Esophagus (tissue), 2 donors: ENCODE measurements around the gene RNF225. TPM values are rescaled to one million over a fixed set of nuclear protein-coding genes. Genes with fewer than 3 reads are reported as not detected.
A peak's percentile ranks its signal among the peaks of the same experiment; 100 is the strongest.
"Not testable (repeated sequence)": the region's sequence is repeated elsewhere in the genome, so short reads cannot be mapped to it uniquely, and the experiment has no call there.

Source experiments
- H3K27ac ChIP-seq, 2 donors: one replicate each; pipeline ENCODE4 v1.5.1; 2013; ENCODE audit warnings: low read depth in 2 of 2, mild to moderate bottlenecking in 2 of 2, inconsistent platforms in 1 of 2, low read length in 1 of 2, moderate library complexity in 1 of 2
- H3K27me3 ChIP-seq, 2 donors: one replicate each; pipeline ENCODE4 v1.6.1; 2013; ENCODE audit warnings: low read length in 2 of 2, control low read depth in 1 of 2, mild to moderate bottlenecking in 1 of 2; ENCODE audit not compliant: insufficient read depth in 2 of 2, control insufficient read depth in 1 of 2
- H3K36me3 ChIP-seq, 2 donors: one replicate each; pipeline ENCODE4 v1.6.1; 2013; ENCODE audit warnings: low read length in 1 of 2; ENCODE audit not compliant: control insufficient read depth in 2 of 2, insufficient read depth in 2 of 2
- H3K4me1 ChIP-seq, 2 donors: one replicate each; pipeline ENCODE4 v1.6.1; 2013; ENCODE audit warnings: low read length in 1 of 2; ENCODE audit not compliant: control insufficient read depth in 2 of 2, insufficient read depth in 2 of 2
- H3K4me3 ChIP-seq, 2 donors: one replicate each; pipeline ENCODE4 v1.5.1; 2013; ENCODE audit warnings: low read length in 2 of 2, mild to moderate bottlenecking in 2 of 2, low read depth in 1 of 2, moderate library complexity in 1 of 2
- H3K9me3 ChIP-seq, 2 donors: one replicate each; pipeline ENCODE4 v1.6.1; 2013; ENCODE audit warnings: mild to moderate bottlenecking in 2 of 2, low read depth in 1 of 2, low read length in 1 of 2, moderate library complexity in 1 of 2; ENCODE audit not compliant: control insufficient read depth in 2 of 2, insufficient read depth in 1 of 2
- WGBS, 2 donors: extraction: QIAGEN DNeasy Blood & Tissue Kit; methylation state at CpG; one replicate each; pipeline ENCODE4 v1.1.7; 2013; 5-methylcytosine and 5-hydroxymethylcytosine counted together
- polyA plus RNA-seq, 2 donors: library from polyadenylated mRNA; stranded (reverse); fragments of 200-250 nt; gene quantifications; one replicate each; pipeline ENCODE4 v1.2.3, GENCODE V29; 2013
- donor health status: healthy with polysubstance abuse.
- donor health status: Bipolar disorder and iron deficiency.

The RNF225 gene
- polyA plus RNA-seq, 2 donors = 1.6 to 4.6 TPM

- WGBS, 2 donors = 0% methylated on average over 62 to 74 of the region's 74 CpGs
- no peaks in the 10 kb centered on the region for H3K27me3 ChIP-seq
- no peaks in the 10 kb centered on the region for H3K9me3 ChIP-seq
- peak within 1 kb of the TSS; percentile 88 to 94 for H3K27ac ChIP-seq
- peaks cover 0 to 6% of the 10 kb centered on the region in 2 donors for H3K4me1 ChIP-seq
- H3K36me3 ChIP-seq = peaks cover 0 to 3% of the 10 kb centered on the region in 2 donors
- H3K4me3 ChIP-seq = peak within 1 kb of the TSS; percentile 58 to 65
These were observed 33.0 kb upstream of the RNF225 start, which contains the start of gene ZNF497 for GRCh38 chr19:58362272-58362994. Gene ZNF497, minus strand, starts transcription at chr19:58362751. Its CDS starts 5,116 bp downstream, at chr19:58357635.

DNA sequence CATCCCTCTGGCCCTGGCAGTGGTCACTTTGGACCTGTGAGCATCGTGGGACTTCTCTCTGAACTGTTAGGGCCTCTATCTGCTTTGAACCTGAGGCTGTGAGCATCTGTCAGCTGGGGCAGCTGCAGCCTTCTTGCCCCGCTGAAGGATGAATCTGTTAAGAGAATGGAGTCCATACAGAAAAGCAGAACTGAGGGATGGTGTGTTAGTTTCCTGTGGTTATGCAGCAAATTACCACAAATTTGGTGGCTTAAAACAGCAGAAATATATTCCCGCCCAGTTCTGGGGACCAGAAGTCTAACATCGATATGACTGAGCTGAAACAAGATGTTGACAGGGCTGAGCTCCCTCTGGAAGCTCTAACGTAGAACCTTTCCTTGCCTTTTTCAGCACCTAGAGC, 31.3 kb upstream of the RNF225 start:
- Histone ChIP-seq H3K27ac (no peak overlapping the region), H3K27me3 (no peaks in the 10 kb centered on the region), H3K4me3 (no peak overlapping the region), H3K36me3 (peaks cover 0 to 3% of the 10 kb centered on the region in 2 donors), H3K9me3 (no peaks in the 10 kb centered on the region), H3K4me1 (peaks cover 0 to 3% of the 10 kb centered on the region in 2 donors)
- WGBS, 2 donors = 81 to 85% methylated on average over 5 of the region's 5 CpGs

DNA sequence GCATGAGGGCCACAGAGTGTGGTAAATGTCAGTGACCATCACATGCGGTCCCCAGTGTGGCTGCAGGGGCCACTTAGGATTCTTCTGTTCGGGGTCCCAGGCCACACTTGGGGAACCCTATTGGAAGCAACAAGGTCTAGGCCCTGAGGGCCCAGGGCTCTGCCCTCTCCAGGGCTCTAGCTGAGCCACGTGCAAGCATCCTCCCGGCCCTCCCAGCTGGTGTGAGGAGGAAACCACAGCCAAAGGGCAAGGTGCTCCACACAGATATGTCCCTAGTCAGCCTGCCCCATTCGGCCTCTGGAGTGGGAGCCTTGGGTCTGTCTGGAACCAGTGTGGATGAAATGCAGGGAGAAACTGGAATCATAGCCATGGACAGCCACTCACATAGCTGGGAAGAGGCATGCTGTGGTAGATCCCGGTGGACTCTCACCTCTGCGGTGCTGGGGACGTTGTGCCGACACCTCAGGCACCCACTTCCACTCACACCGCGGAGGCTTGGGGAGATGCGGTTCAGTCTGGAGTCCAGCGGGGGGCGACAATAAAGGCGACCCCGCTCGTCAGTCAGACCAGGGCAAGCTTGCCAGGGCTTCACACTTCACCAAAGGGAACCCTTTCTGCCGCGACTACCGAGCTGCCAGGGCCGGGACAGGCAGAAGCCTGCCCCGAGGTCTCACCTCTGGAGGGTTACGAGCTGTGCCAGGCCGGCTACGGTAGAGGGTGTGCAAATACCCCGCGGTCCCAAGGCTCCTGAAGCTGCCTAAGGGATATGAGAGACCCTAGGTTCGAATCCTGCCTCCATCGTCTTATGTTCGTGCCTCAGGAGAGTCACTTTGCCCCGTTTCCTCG, 28.6 kb upstream of the RNF225 start:
- Histone ChIP-seq H3K4me1 (peaks cover 0 to 1% of the 10 kb centered on the region in 2 donors), H3K27me3 (no peaks in the 10 kb centered on the region), H3K27ac (no peak overlapping the region), H3K4me3 (no peak overlapping the region), H3K9me3 (no peaks in the 10 kb centered on the region), H3K36me3 (peaks cover 0 to 3% of the 10 kb centered on the region in 2 donors)
- 88 to 92% methylated on average over 32 of the region's 32 CpGs for WGBS, 2 donors

DNA sequence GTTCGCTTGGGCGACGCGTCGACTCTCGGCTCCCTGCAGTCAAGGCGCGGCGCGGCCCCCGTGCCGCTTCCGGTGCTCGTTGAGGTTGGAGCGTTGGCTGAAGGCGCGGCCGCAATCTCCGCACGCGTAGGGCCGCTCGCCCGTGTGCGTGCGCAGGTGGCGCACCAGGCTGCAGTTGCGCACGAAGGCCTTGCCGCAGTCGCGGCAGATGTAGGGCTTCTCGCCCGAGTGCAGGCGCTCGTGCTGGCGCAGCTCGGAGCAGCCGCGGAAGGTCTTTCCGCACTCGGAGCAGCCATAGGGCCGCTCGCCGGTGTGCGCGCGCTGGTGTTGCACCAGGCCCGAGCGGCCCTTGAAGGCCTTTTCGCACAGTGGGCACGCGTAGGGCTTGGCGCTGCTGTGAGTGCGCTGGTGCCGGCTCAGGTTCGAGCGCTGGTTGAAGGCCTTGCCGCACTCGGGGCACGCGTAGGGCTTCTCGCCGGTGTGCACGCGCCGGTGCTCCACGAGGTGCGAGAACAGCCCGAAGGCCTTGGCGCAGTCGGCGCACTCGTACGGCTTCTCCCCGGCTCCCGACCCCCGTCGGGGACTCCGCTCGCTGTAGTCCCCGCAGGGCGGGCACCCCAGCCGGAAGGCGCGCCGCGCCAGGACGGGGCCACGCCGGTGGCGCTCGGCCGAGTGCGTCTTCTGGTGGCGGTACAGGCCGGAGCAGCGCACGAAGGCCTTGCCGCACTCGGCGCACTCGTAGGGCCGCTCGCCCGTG, 27.6 kb upstream of the RNF225 start:
- Histone ChIP-seq H3K4me3 (no peak overlapping the region), H3K27ac (no peak overlapping the region), H3K4me1 (no peaks in the 10 kb centered on the region), H3K27me3 (no peaks in the 10 kb centered on the region), H3K36me3 (peaks cover 0 to 3% of the 10 kb centered on the region in 2 donors), H3K9me3 (no peaks in the 10 kb centered on the region)
- 68 to 75% methylated on average over 98 to 106 of the region's 106 CpGs for WGBS, 2 donors

- H3K4me1 ChIP-seq = no peaks in the 10 kb centered on the region
- 84 to 89% methylated on average over 64 to 68 of the region's 68 CpGs for WGBS, 2 donors
- no peak overlapping the region for H3K27ac ChIP-seq
- H3K36me3 ChIP-seq = peaks cover 0 to 3% of the 10 kb centered on the region in 2 donors
- H3K27me3 ChIP-seq = no peaks in the 10 kb centered on the region
- no peaks in the 10 kb centered on the region for H3K9me3 ChIP-seq
- H3K4me3 ChIP-seq = no peak overlapping the region
These were observed 26.7 kb upstream of the RNF225 start for GRCh38 chr19:58368561-58369360.

GRCh38 chr19:58372311-58373133, 22.9 kb upstream of the RNF225 start:
- H3K36me3 ChIP-seq = no peaks in the 10 kb centered on the region
- no peaks in the 10 kb centered on the region for H3K4me1 ChIP-seq
- 72 to 74% methylated on average over 15 of the region's 15 CpGs for WGBS, 2 donors
- no peaks in the 10 kb centered on the region for H3K9me3 ChIP-seq
- H3K27me3 ChIP-seq = no peaks in the 10 kb centered on the region
- no peak overlapping the region for H3K27ac ChIP-seq
- H3K4me3 ChIP-seq = no peak overlapping the region

GRCh38 chr19:58374200-58374599, 21.3 kb upstream of the RNF225 start:
- WGBS, 2 donors = 85 to 86% methylated on average over 4 of the region's 4 CpGs
- H3K4me3 ChIP-seq = no peak overlapping the region
- H3K9me3 ChIP-seq = no peaks in the 10 kb centered on the region
- no peak overlapping the region for H3K27ac ChIP-seq
- peaks cover 0 to 2% of the 10 kb centered on the region in 2 donors for H3K4me1 ChIP-seq
- no peaks in the 10 kb centered on the region for H3K27me3 ChIP-seq
- no peaks in the 10 kb centered on the region for H3K36me3 ChIP-seq

- peaks cover 0 to 14% of the 10 kb centered on the region in 2 donors for H3K4me1 ChIP-seq
- WGBS, 2 donors = 79 to 83% methylated on average over 5 to 7 of the region's 7 CpGs
- not testable (repeated sequence) for H3K27ac ChIP-seq, H3K27me3 ChIP-seq, H3K36me3 ChIP-seq, H3K9me3 ChIP-seq, H3K4me3 ChIP-seq
These were observed 18.7 kb upstream of the RNF225 start for GRCh38 chr19:58376724-58377123.
